Measurements from ENCODE around the gene SETD1A.

DNA sequence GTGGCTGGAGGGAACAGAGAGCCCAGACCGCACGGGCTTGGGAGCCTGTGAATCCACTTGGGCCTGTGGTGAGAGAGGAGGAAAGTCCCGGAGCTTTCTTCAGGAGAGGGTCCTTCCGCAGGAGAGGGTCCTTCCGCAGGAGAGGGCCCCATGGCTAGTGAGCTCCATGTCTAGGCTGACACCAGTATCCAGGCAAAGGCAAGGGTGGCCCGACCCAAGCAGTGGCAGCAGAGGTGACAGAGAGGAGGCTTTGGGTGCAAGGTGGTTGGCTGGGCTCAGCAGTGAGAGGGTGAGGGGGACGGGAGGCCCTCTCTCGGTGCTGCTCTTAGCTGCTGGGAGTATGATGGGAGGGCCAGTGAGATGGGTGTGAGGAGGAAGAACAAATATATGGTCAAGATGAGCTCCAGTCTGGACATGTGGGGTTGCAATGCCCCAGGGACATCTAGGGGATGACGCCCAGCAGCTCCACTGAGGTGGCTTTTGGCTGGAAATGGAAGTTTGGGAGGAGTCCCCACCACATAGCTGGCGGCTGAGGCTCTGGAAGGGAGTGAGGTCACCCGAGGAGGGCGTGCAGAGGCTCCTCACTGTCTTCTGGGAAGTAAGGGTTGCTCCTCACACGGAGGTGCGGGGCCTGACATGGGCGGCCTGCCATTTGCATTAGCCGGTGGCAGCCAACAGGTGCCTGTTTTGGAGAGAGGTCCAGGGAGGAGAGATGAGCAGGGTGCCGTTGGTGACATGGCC lies 25.2 kb downstream of the SETD1A start:
- TF ChIP-seq EZH2 (IDR thresholded peaks at IDR 0.05; ENCODE audit: insufficient read depth, poor library complexity, severe bottlenecking) (no peak), EZH2phosphoT487 (IDR thresholded peaks at IDR 0.05; ENCODE audit: insufficient read depth, low read depth) (no peak)
